Measurements from ENCODE around the gene LRSAM1. TPM values are rescaled to one million over a fixed set of nuclear protein-coding genes. Genes with fewer than 3 reads are reported as not detected.

The LRSAM1 gene
- total RNA-seq, 4 donors from 2014 or later: 15.5 to 26.5 (median 20.2) TPM

- Histone ChIP-seq H3K9me3 (no peaks in the 10 kb centered on the region), H3K36me3 (peaks cover 0 to 100% of the 10 kb centered on the region in 2 donors), H3K4me3 (no peak overlapping the region), H3K4me1 (no peaks in the 10 kb centered on the region), H3K27ac (no peak overlapping the region), H3K27me3 (no peaks in the 10 kb centered on the region)
- no peak for ATAC-seq
- TF ChIP-seq POLR2A (IDR thresholded peaks at IDR 0.05) (no peak), POLR2AphosphoS5 (IDR thresholded peaks at IDR 0.05) (no peak), EP300 (IDR thresholded peaks at IDR 0.05) (no peak)
- TF ChIP-seq, protein P1, sequence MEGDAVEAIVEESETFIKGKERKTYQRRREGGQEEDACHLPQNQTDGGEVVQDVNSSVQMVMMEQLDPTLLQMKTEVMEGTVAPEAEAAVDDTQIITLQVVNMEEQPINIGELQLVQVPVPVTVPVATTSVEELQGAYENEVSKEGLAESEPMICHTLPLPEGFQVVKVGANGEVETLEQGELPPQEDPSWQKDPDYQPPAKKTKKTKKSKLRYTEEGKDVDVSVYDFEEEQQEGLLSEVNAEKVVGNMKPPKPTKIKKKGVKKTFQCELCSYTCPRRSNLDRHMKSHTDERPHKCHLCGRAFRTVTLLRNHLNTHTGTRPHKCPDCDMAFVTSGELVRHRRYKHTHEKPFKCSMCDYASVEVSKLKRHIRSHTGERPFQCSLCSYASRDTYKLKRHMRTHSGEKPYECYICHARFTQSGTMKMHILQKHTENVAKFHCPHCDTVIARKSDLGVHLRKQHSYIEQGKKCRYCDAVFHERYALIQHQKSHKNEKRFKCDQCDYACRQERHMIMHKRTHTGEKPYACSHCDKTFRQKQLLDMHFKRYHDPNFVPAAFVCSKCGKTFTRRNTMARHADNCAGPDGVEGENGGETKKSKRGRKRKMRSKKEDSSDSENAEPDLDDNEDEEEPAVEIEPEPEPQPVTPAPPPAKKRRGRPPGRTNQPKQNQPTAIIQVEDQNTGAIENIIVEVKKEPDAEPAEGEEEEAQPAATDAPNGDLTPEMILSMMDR (IDR thresholded peaks at IDR 0.05): no peak
- WGBS, 2 donors (ENCODE audit: low coverage in 1 of 2): 90% methylated on average over 2 to 7 of the region's 9 CpGs
Observed at GRCh38 chr9:127438394-127438793, 12.9 kb upstream of the LRSAM1 start.

- TF ChIP-seq EP300 (IDR thresholded peaks at IDR 0.05) (no peak), POLR2AphosphoS5 (IDR thresholded peaks at IDR 0.05) (no peak), POLR2A (IDR thresholded peaks at IDR 0.05) (no peak)
- TF ChIP-seq, protein P1 (IDR thresholded peaks at IDR 0.05): no peak
- WGBS, 2 donors (ENCODE audit: low coverage in 1 of 2): 96% methylated on average over 5 of the region's 17 CpGs; no CpG with 5 or more reads in 1 of the 2 donors
- Histone ChIP-seq H3K27ac (peak overlapping the region in 2 of 4 donors; percentile 6 to 20), H3K9me3 (no peaks in the 10 kb centered on the region), H3K4me3 (no peak overlapping the region), H3K4me1 (peaks cover 0 to 12% (median 8%) of the 10 kb centered on the region in 3 donors), H3K36me3 (peaks cover 0 to 100% of the 10 kb centered on the region in 2 donors), H3K27me3 (no peaks in the 10 kb centered on the region)
- ATAC-seq: no peak
Observed at GRCh38 chr9:127444283-127444920, 6.9 kb upstream of the LRSAM1 start.

GRCh38 chr9:127444921-127445850 lies 6.1 kb upstream of the LRSAM1 start:
- ATAC-seq: no peak
- Histone ChIP-seq H3K36me3 (peaks cover 0 to 97% of the 10 kb centered on the region in 2 donors), H3K4me3 (no peak overlapping the region), H3K9me3 (no peaks in the 10 kb centered on the region), H3K4me1 (peaks cover 3 to 20% (median 15%) of the 10 kb centered on the region in 3 donors), H3K27me3 (no peaks in the 10 kb centered on the region), H3K27ac (no peak overlapping the region)
- 90% methylated on average over 11 to 13 of the region's 15 CpGs for WGBS, 2 donors (ENCODE audit: low coverage in 1 of 2)
- peak; percentile 44 for TF ChIP-seq POLR2AphosphoS5 (IDR thresholded peaks at IDR 0.05)
- no peak for TF ChIP-seq EP300 (IDR thresholded peaks at IDR 0.05)

GRCh38 chr9:127445851-127446712 lies 5.2 kb upstream of the LRSAM1 start:
- peaks cover 0 to 88% of the 10 kb centered on the region in 2 donors for H3K36me3 ChIP-seq
- no peak for ATAC-seq
- H3K27ac ChIP-seq: peak overlapping the region in 1 of 4 donors; percentile 10
- no peaks in the 10 kb centered on the region for H3K9me3 ChIP-seq
- WGBS, 2 donors (ENCODE audit: low coverage in 1 of 2): 80 to 88% methylated on average over 3 to 4 of the region's 4 CpGs
- no peak for TF ChIP-seq POLR2AphosphoS5 (IDR thresholded peaks at IDR 0.05)
- TF ChIP-seq, protein P1 (IDR thresholded peaks at IDR 0.05): no peak
- TF ChIP-seq EP300 (IDR thresholded peaks at IDR 0.05): no peak
- TF ChIP-seq POLR2A (IDR thresholded peaks at IDR 0.05): no peak
- H3K27me3 ChIP-seq: no peaks in the 10 kb centered on the region
- H3K4me3 ChIP-seq: no peak overlapping the region
- H3K4me1 ChIP-seq: peaks cover 3 to 26% (median 15%) of the 10 kb centered on the region in 3 donors

All from gastroesophageal sphincter (tissue), 4 donors.